MM.1S (cell line): ENCODE measurements around the gene SPRED2.

Experiments
- DNase-seq: peaks from one replicate; pipeline ENCODE4 v3.0.0-alpha.2; 2015
- H2AFZ ChIP-seq: fragments of 300-600 bp; sonication (generic); 2 replicates; pipeline ENCODE4 v1.6.0; 2016; ENCODE audit warnings: antibody characterized with exemption, low read length
- H3F3A ChIP-seq: fragments of 300-600 bp; sonication (generic); 2 replicates; pipeline ENCODE4 v1.6.1; 2016; ENCODE audit warnings: mild to moderate bottlenecking, antibody characterized with exemption, low read length, moderate library complexity, mixed read lengths; ENCODE audit not compliant: insufficient read depth
- H3K27ac ChIP-seq: fragments of 300-600 bp; sonication (generic); 2 replicates; pipeline ENCODE4 v1.5.1; 2016; ENCODE audit warnings: mild to moderate bottlenecking, low read length
- H3K27me3 ChIP-seq: fragments of 300-600 bp; sonication (generic); replicated peaks from 2 replicates; pipeline ENCODE4 v1.6.0; 2016; ENCODE audit warnings: low read length; ENCODE audit not compliant: insufficient read depth
- H3K36me3 ChIP-seq: fragments of 300-600 bp; sonication (generic); replicated peaks from 2 replicates; pipeline ENCODE4 v1.6.1; 2016; ENCODE audit warnings: mild to moderate bottlenecking, low read length, mixed read lengths; ENCODE audit not compliant: insufficient read depth
- H3K4me1 ChIP-seq: fragments of 300-600 bp; sonication (generic); 2 replicates; pipeline ENCODE4 v1.6.1; 2016; ENCODE audit warnings: low read length, mixed read lengths
- H3K4me2 ChIP-seq: fragments of 300-600 bp; sonication (generic); 2 replicates; pipeline ENCODE4 v1.6.0; 2016; ENCODE audit warnings: low read depth, low read length
- H3K4me3 ChIP-seq: fragments of 300-600 bp; sonication (generic); 2 replicates; pipeline ENCODE4 v1.5.1; 2016; ENCODE audit warnings: low read length, mixed read lengths
- H3K79me2 ChIP-seq: fragments of 300-600 bp; sonication (generic); 2 replicates; pipeline ENCODE4 v1.6.1; 2016; ENCODE audit warnings: mixed run types, low read length, mixed read lengths
- H3K9ac ChIP-seq: fragments of 300-600 bp; sonication (generic); 2 replicates; pipeline ENCODE4 v1.6.1; 2016; ENCODE audit warnings: low read length, mixed read lengths
- H3K9me2 ChIP-seq: fragments of 300-600 bp; sonication (generic); replicated peaks from 2 replicates; pipeline ENCODE4 v1.6.1; 2016; ENCODE audit warnings: mild to moderate bottlenecking, low read length, mixed read lengths; ENCODE audit not compliant: insufficient read depth
- H3K9me3 ChIP-seq: fragments of 300-600 bp; sonication (generic); replicated peaks from 2 replicates; pipeline ENCODE4 v1.6.1; 2016; ENCODE audit warnings: mild to moderate bottlenecking, low read length, mixed read lengths; ENCODE audit not compliant: insufficient read depth
- H4K20me1 ChIP-seq: fragments of 300-600 bp; sonication (generic); 2 replicates; pipeline ENCODE4 v1.6.1; 2016; ENCODE audit warnings: mild to moderate bottlenecking, low read length, moderate library complexity, mixed read lengths; ENCODE audit not compliant: insufficient read depth
- EZH2 ChIP-seq: fragments of 300-600 bp; sonication (generic); optimal IDR thresholded peaks from 2 replicates; pipeline ENCODE3; 2017; ENCODE audit warnings: low read depth, mild to moderate bottlenecking, antibody characterized with exemption, low read length, mixed read lengths
- EZH2phosphoT487 ChIP-seq: fragments of 300-600 bp; sonication (generic); IDR thresholded peaks from 2 replicates; pipeline ENCODE4 v1.6.1; 2018; ENCODE audit warnings: antibody characterized with exemption, low read length
- TF ChIP-seq, protein P1 (sequence below): fragments of 300-600 bp; sonication (generic); IDR thresholded peaks from 2 replicates; pipeline ENCODE4 v1.5.1; 2016; ENCODE audit warnings: antibody characterized with exemption, low read length, mixed read lengths

Gene SPRED2

DNA sequence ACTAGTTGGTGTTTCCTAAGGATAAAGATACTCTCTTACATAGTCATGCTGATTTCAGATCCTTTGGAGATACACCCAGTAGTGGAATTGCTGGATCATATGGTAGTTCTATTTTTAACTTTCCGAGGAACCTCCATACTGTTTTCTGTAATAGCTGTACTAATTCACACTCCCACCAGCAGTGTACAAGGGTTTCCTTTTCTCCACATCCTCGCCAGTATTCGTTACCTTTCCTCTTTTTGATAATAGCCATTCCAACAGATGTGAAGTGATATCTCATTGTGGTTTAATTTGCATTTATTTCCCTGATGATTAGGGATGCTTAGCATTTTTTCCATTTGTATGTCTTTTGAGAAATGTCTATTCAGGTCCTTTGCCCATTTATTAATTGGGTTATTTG, 170.7 kb downstream of the SPRED2 start:
- Histone ChIP-seq H3K4me2 (no peak overlapping the region), H3K27ac (no peak overlapping the region), H3F3A (no peaks in the 10 kb centered on the region), H2AFZ (no peak overlapping the region), H3K9me2 (no peaks in the 10 kb centered on the region), H3K36me3 (no peaks in the 10 kb centered on the region; the same call in 1 of the 2 replicates), H3K27me3 (no peaks in the 10 kb centered on the region), H3K9ac (no peak overlapping the region), H3K4me3 (no peak overlapping the region), H3K79me2 (peaks cover 28% of the 10 kb centered on the region), H3K4me1 (no peaks in the 10 kb centered on the region; the same call in 1 of the 2 replicates), H3K9me3 (no peaks in the 10 kb centered on the region), H4K20me1 (peaks cover 2% of the 10 kb centered on the region; the same call in 1 of the 2 replicates)
- DNase-seq: no peak
- TF ChIP-seq EZH2phosphoT487 (no peak), EZH2 (no peak)
- TF ChIP-seq, protein P1, sequence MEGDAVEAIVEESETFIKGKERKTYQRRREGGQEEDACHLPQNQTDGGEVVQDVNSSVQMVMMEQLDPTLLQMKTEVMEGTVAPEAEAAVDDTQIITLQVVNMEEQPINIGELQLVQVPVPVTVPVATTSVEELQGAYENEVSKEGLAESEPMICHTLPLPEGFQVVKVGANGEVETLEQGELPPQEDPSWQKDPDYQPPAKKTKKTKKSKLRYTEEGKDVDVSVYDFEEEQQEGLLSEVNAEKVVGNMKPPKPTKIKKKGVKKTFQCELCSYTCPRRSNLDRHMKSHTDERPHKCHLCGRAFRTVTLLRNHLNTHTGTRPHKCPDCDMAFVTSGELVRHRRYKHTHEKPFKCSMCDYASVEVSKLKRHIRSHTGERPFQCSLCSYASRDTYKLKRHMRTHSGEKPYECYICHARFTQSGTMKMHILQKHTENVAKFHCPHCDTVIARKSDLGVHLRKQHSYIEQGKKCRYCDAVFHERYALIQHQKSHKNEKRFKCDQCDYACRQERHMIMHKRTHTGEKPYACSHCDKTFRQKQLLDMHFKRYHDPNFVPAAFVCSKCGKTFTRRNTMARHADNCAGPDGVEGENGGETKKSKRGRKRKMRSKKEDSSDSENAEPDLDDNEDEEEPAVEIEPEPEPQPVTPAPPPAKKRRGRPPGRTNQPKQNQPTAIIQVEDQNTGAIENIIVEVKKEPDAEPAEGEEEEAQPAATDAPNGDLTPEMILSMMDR: no peak
